GM12891 (cell line): ENCODE measurements around the gene PLAAT4.

Experiments used
- PAX5 ChIP-seq: IDR thresholded peaks from 2 replicates; pipeline ENCODE4 v1.6.1; 2011; ENCODE audit warnings: low read length, moderate library complexity, mild to moderate bottlenecking; ENCODE audit not compliant: insufficient read depth, severe bottlenecking
- POLR2A ChIP-seq: IDR thresholded peaks from 2 replicates; pipeline ENCODE4 v1.6.1; 2011; ENCODE audit warnings: low read depth, low read length, control low read depth
- POLR2AphosphoS5 ChIP-seq: IDR thresholded peaks from 2 replicates; pipeline ENCODE4 v1.6.1; 2011; ENCODE audit warnings: low read depth, low read length, control low read depth
- POU2F2 ChIP-seq: IDR thresholded peaks from 2 replicates; pipeline ENCODE4 v1.6.1; 2011; ENCODE audit warnings: low read depth, mild to moderate bottlenecking, control low read depth, low read length, moderate library complexity
- TAF1 ChIP-seq: IDR thresholded peaks from 2 replicates; pipeline ENCODE4 v1.6.1; 2011; ENCODE audit warnings: low read depth, low read length, control low read depth

DNA sequence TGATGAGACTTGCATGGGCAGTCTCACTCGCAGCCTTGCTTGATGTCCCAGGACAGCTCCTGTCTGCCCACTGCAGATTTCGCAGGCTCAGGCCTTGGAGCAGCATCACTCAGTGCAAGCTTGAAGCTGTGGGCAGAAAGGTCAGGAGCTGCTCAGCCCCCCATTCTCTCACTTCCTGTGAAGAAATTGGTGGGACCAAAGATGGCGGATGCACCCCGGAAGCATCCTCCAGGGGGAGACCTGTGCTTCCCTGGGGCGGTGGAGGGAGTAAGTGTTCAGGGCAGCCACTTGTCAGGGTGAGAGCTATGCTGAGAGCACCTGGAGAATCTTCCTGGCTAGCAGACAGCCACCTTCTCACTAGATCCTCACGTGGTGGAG, 15.3 kb downstream of the PLAAT4 start:
- TF ChIP-seq POLR2A, result no peak
- no peak for TF ChIP-seq POLR2AphosphoS5
- no peak for TF ChIP-seq TAF1
- no peak for TF ChIP-seq POU2F2
- no peak for TF ChIP-seq PAX5
